Neural progenitor cell (in vitro differentiated cells): ENCODE results near the gene GJC2. TPM values are rescaled to one million over a fixed set of nuclear protein-coding genes. Genes with fewer than 3 reads are reported as not detected.

ENCODE experiments used
- DNase-seq: peaks from one replicate; pipeline ENCODE4 v3.0.0-alpha.2; 2016; ENCODE audit warnings: low spot score
- H2AFZ ChIP-seq: fragments of 200-600 bp; sonication (generic); replicated peaks from 2 replicates; pipeline ENCODE4 v1.6.1; 2016; ENCODE audit warnings: antibody characterized with exemption
- H3F3A ChIP-seq: fragments of 200-600 bp; sonication (generic); 2 replicates; pipeline ENCODE4 v1.6.1; 2016; ENCODE audit warnings: antibody characterized with exemption, low read depth
- H3K27ac ChIP-seq: fragments of 200-600 bp; sonication (generic); 2 replicates; pipeline ENCODE4 v1.5.1; 2016; ENCODE audit warnings: mild to moderate bottlenecking
- H3K27me3 ChIP-seq: fragments of 200-600 bp; sonication (generic); 2 replicates; pipeline ENCODE4 v1.6.1; 2016; ENCODE audit warnings: mild to moderate bottlenecking, moderate library complexity
- H3K36me3 ChIP-seq: fragments of 200-600 bp; sonication (generic); 2 replicates; pipeline ENCODE4 v1.5.1; 2016
- H3K4me1 ChIP-seq: fragments of 200-600 bp; sonication (generic); 2 replicates; pipeline ENCODE4 v1.6.1; 2016; ENCODE audit warnings: mixed run types
- H3K4me2 ChIP-seq: fragments of 200-600 bp; sonication (generic); 2 replicates; pipeline ENCODE4 v1.6.1; 2016
- H3K4me3 ChIP-seq: fragments of 200-600 bp; sonication (generic); 2 replicates; pipeline ENCODE4 v1.5.1; 2016
- H3K79me2 ChIP-seq: fragments of 200-600 bp; sonication (generic); 2 replicates; pipeline ENCODE4 v1.6.1; 2016; ENCODE audit warnings: low read depth
- H3K9ac ChIP-seq: fragments of 200-600 bp; sonication (generic); 2 replicates; pipeline ENCODE4 v1.6.1; 2016
- H3K9me3 ChIP-seq: fragments of 200-600 bp; sonication (generic); 2 replicates; pipeline ENCODE4 v1.5.1; 2016; ENCODE audit warnings: low read depth
- H4K20me1 ChIP-seq: fragments of 200-600 bp; sonication (generic); 2 replicates; pipeline ENCODE4 v1.6.1; 2016; ENCODE audit warnings: low read depth
- H3K27ac Mint-ChIP-seq: 3 replicates; pipeline ENCODE4 v1.8.0; 2021; ENCODE audit warnings: mixed read lengths
- H3K27me3 Mint-ChIP-seq: 2 replicates; pipeline ENCODE4 v1.8.0; 2022; ENCODE audit warnings: low read depth, mild to moderate bottlenecking, inconsistent platforms, moderate library complexity, mixed read lengths; ENCODE audit not compliant: insufficient read depth
- H3K36me3 Mint-ChIP-seq: 3 replicates; pipeline ENCODE4 v1.8.0; 2021; ENCODE audit warnings: mixed read lengths
- H3K4me1 Mint-ChIP-seq: 3 replicates; pipeline ENCODE4 v1.8.0; 2021; ENCODE audit warnings: mixed read lengths
- H3K4me3 Mint-ChIP-seq: 3 replicates; pipeline ENCODE4 v1.8.0; 2021; ENCODE audit warnings: mild to moderate bottlenecking, moderate library complexity, mixed read lengths
- H3K9me3 Mint-ChIP-seq: 3 replicates; pipeline ENCODE4 v1.8.0; 2020; ENCODE audit warnings: mixed read lengths
- EZH2 ChIP-seq: fragments of 200-600 bp; sonication (generic); IDR thresholded peaks from 2 replicates; pipeline ENCODE4 v1.6.1; 2017; ENCODE audit warnings: antibody characterized with exemption, mild to moderate bottlenecking, moderate library complexity
- EZH2phosphoT487 ChIP-seq: fragments of 200-600 bp; sonication (generic); IDR thresholded peaks from 2 replicates; pipeline ENCODE4 v1.6.1; 2017; ENCODE audit warnings: antibody characterized with exemption
- total RNA-seq: library from RNA; depleted of rRNA; stranded (reverse); fragments of >200 nt; gene quantifications from 2 replicates; pipeline ENCODE4 v1.2.3, GENCODE V29; 2015; ENCODE audit warnings: low replicate concordance
- TF ChIP-seq, protein P1 (sequence below): fragments of 200-600 bp; sonication (generic); IDR thresholded peaks from 2 replicates; pipeline ENCODE4 v1.5.1; 2017; ENCODE audit warnings: antibody characterized with exemption, mild to moderate bottlenecking

GJC2 gene
- total RNA-seq, 1 donor from 2014 or later: not detected

DNA sequence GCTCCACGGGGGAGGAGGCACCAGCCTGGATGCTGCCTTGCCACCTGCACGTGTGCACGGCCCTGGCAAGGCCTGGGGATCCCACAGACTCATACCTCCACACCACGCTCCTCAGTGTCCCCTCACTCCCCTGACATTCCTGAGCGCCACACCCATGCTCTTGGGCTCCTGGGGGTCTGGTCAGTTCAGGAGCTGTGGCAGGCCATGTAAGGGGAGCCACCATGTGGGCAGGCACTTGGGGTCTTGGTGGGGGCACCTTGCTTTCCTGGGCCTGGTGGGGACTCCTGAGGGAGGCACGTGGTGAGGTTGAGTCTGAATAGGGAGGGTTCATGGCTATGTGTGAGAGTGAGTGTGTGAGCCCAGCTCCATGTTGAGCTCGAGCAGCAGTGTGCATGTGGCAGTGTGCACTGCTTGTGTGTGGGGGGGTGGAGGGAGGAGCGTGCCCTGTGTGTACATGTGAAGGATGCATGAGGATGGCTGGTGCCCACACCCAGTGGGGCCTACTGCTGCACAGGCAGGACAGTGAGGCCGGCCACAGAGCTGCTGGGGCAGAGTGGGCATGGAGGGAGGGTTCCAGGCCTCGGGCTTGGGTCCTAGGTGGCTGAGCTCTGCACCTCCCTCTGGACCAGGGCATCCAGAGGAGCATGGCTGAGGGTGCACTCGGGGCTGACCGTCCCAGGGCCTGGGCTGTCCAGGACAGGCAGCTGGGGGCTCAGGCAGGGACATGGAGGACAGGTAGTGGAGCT, 1.6 kb downstream of the GJC2 start:
- no peak overlapping the region for H3K27ac ChIP-seq
- no peak overlapping the region for H3K4me3 ChIP-seq
- H2AFZ ChIP-seq: no peak overlapping the region
- H3K79me2 ChIP-seq: no peaks in the 10 kb centered on the region
- no peaks in the 10 kb centered on the region for H4K20me1 ChIP-seq
- H3K4me2 ChIP-seq: no peak overlapping the region
- H3K27ac Mint-ChIP-seq: peak overlapping the region; percentile 75
- no peaks in the 10 kb centered on the region for H3K9me3 ChIP-seq
- no peak overlapping the region for H3K4me3 Mint-ChIP-seq
- no peaks in the 10 kb centered on the region for H3K36me3 Mint-ChIP-seq
- peaks cover 8% of the 10 kb centered on the region for H3K27me3 Mint-ChIP-seq
- TF ChIP-seq EZH2: no peak
- TF ChIP-seq EZH2phosphoT487: no peak
- TF ChIP-seq, protein P1, sequence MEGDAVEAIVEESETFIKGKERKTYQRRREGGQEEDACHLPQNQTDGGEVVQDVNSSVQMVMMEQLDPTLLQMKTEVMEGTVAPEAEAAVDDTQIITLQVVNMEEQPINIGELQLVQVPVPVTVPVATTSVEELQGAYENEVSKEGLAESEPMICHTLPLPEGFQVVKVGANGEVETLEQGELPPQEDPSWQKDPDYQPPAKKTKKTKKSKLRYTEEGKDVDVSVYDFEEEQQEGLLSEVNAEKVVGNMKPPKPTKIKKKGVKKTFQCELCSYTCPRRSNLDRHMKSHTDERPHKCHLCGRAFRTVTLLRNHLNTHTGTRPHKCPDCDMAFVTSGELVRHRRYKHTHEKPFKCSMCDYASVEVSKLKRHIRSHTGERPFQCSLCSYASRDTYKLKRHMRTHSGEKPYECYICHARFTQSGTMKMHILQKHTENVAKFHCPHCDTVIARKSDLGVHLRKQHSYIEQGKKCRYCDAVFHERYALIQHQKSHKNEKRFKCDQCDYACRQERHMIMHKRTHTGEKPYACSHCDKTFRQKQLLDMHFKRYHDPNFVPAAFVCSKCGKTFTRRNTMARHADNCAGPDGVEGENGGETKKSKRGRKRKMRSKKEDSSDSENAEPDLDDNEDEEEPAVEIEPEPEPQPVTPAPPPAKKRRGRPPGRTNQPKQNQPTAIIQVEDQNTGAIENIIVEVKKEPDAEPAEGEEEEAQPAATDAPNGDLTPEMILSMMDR: no peak
- no peak for DNase-seq
- peaks cover 3% of the 10 kb centered on the region for H3K4me1 Mint-ChIP-seq
- H3K4me1 ChIP-seq: peaks cover 14% of the 10 kb centered on the region
- H3K27me3 ChIP-seq: no peaks in the 10 kb centered on the region
- H3K9me3 Mint-ChIP-seq: no peaks in the 10 kb centered on the region
- no peaks in the 10 kb centered on the region for H3K36me3 ChIP-seq
- H3F3A ChIP-seq: no peaks in the 10 kb centered on the region
- no peak overlapping the region for H3K9ac ChIP-seq

DNA sequence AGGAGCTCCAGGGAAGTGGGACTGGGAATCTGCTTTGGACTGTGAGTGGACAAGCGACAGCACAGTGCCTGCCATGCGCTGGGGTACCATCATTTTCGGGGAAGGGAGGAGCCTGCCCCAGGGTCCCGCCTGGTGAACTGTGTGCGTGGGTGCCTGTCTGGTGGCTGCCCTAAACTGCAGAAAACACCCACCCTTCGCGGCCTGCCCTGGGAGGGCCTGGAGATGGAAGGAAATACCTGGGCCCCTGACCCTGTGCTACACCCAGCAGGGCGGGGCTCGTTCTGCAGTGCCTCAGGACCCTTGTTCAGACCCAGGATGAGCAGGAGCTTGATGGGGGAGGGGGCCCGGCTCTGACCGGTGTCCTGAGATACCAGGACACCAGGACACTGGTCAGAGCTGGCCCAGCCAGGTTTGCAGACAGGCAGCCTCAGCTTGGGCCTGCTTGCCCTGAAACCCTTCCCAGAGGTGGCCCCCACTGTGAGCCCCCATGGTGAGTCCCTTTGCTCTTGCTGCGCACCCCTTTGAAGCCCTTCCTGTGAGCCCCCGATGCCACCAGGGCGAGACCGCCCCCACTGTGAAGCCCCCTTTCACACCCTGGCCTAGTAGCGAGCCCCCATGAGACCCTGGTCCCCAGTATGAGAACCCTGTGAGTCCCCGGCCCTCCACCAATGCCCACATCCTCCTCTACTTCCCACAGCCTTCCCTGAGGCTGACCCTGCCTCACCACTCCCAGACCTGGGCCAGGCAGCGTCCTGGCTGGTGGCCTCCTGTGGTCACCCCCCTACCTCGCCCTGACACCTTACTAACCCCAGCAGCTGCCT, 2.6 kb downstream of the GJC2 start:
- Histone ChIP-seq H3K36me3 (no peaks in the 10 kb centered on the region), H3K9me3 (no peaks in the 10 kb centered on the region), H3K4me2 (no peak overlapping the region), H3K4me1 (peaks cover 14% of the 10 kb centered on the region), H3F3A (no peaks in the 10 kb centered on the region), H3K9ac (no peak overlapping the region), H2AFZ (no peak overlapping the region), H3K79me2 (no peaks in the 10 kb centered on the region), H3K27me3 (no peaks in the 10 kb centered on the region), H3K4me3 (no peak overlapping the region), H4K20me1 (no peaks in the 10 kb centered on the region), H3K27ac (no peak overlapping the region)
- TF ChIP-seq EZH2 (no peak), EZH2phosphoT487 (no peak)
- TF ChIP-seq, protein P1: no peak
- Mint-ChIP-seq H3K4me1 (peaks cover 3% of the 10 kb centered on the region), H3K9me3 (no peaks in the 10 kb centered on the region), H3K36me3 (no peaks in the 10 kb centered on the region), H3K27ac (no peak overlapping the region), H3K27me3 (peaks cover 8% of the 10 kb centered on the region), H3K4me3 (no peak overlapping the region)
- no peak for DNase-seq

DNA sequence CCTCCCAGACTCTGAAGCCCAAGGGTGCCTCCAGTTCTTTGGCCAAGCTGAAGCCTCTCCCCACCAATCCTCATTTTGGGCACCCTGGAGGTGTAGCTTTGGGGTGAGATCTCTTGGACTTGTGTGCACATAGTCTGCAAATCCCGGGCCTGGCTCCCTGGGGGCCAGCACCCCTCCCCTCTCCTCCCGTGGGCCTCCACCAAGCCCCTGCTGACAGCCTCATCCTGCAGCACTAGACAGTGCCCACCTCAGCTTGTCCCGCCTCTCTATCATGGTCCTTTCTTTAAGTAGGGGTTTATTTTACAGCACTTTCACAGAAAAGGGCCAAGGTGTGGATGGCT, 3.2 kb downstream of the GJC2 start:
- no peaks in the 10 kb centered on the region for H4K20me1 ChIP-seq
- Mint-ChIP-seq H3K27ac (no peak overlapping the region), H3K36me3 (no peaks in the 10 kb centered on the region), H3K9me3 (no peaks in the 10 kb centered on the region), H3K4me1 (peaks cover 3% of the 10 kb centered on the region), H3K27me3 (peaks cover 8% of the 10 kb centered on the region), H3K4me3 (no peak overlapping the region)
- TF ChIP-seq EZH2: no peak
- no peak for TF ChIP-seq EZH2phosphoT487
- TF ChIP-seq, protein P1: no peak
- H3K4me3 ChIP-seq: no peak overlapping the region
- H3K27ac ChIP-seq: no peak overlapping the region
- no peak overlapping the region for H3K9ac ChIP-seq
- H3K4me2 ChIP-seq: no peak overlapping the region
- H3K27me3 ChIP-seq: no peaks in the 10 kb centered on the region
- H2AFZ ChIP-seq: no peak overlapping the region
- peaks cover 14% of the 10 kb centered on the region for H3K4me1 ChIP-seq
- no peaks in the 10 kb centered on the region for H3K36me3 ChIP-seq
- no peaks in the 10 kb centered on the region for H3K79me2 ChIP-seq
- no peaks in the 10 kb centered on the region for H3K9me3 ChIP-seq
- H3F3A ChIP-seq: no peaks in the 10 kb centered on the region
- no peak for DNase-seq
